Stimulated activated CD8-positive, alpha-beta memory T cell treated with anti-CD3 and anti-CD28 coated beads, Interleukin-15, amount 100 ng/mL, for 4 hours (primary cell): ENCODE results near the gene PRPS1L1.

ENCODE experiments used
- DNase-seq, 2 donors: peaks; one replicate each; pipeline ENCODE4 v3.0.0-alpha.2; 2020; ENCODE audit warnings: low read depth in 2 of 2

The PRPS1L1 gene

DNA sequence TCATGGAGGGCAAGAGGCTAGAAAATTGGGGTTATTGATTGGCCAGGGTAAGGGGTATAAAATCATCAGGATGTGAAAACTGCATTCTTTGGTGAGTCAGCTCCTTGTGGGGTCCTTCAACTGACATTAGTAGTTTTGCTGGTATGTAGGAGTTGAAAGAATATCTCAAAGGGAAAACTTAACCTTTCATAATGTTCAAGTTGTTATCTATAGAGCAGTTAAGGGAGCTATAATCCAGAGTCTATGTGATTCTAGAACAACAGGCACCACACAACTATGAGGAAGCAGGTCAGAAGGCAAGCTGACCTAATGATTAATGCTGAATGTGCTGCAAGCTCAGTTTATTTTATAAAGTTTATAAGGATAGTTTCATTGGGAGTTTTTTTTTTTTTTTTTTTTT is 13.7 kb downstream of the PRPS1L1 start:
- no peak for DNase-seq

DNA sequence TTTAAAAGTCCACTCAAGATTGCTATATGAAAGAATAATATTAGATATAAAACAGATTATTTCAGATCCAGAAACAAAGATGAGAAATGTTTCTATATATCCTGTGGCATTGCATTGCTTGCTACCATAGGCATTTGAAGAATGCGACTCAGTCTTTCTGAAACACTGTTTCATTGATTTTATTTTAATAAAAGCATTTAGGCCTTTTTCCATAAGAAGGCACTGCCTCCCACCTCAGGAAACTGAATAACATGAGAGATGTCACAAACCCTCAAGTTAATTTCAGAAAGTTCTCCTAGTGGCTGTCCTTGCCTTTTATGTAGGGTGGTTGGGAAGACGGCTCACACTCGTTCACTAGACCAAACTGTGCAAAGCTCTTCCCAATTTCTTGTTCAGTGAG is 23.3 kb downstream of the PRPS1L1 start:
- no peak for DNase-seq

DNA sequence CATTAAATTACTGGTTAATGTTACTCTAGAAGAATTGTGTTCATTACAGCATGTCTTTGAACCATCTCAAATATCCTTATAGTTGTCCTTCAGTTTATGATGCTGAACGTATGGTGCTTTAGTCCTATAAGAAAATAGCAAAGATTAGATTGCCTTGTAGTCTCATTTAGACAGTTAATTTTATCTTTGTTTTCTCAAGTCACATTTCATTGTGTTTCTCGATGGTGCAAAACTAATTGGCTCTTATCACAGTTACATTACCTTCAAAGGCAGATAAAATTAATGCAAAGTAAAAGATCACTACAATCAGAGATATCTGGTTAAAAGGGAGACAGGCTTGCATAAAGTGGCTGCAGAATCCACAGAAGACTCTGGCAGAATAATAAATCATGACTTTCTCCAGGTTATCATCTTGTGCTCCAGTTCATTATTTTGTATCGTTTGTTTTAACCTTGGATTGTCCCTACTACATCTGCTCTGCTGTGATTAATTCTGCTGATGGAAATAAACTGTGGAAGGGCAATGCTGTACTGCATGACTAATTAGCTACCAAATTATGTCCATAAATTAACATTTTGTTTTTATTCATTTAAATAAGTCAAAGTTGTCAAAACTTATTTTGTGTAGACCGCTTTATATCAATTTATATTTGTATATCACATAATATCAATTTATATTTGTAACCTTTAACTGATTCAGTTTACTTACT is 24.2 kb downstream of the PRPS1L1 start:
- no peak for DNase-seq

GRCh38 chr7:17998692-17999091 is 29.0 kb downstream of the PRPS1L1 start:
- no peak for DNase-seq

GRCh38 chr7:17996442-17997223 is 31.0 kb downstream of the PRPS1L1 start:
- DNase-seq = no peak

GRCh38 chr7:17996040-17996439 is 31.6 kb downstream of the PRPS1L1 start:
- DNase-seq = no peak

- DNase-seq = no peak
Measured at GRCh38 chr7:17994079-17994850, 33.4 kb downstream of the PRPS1L1 start.

DNA sequence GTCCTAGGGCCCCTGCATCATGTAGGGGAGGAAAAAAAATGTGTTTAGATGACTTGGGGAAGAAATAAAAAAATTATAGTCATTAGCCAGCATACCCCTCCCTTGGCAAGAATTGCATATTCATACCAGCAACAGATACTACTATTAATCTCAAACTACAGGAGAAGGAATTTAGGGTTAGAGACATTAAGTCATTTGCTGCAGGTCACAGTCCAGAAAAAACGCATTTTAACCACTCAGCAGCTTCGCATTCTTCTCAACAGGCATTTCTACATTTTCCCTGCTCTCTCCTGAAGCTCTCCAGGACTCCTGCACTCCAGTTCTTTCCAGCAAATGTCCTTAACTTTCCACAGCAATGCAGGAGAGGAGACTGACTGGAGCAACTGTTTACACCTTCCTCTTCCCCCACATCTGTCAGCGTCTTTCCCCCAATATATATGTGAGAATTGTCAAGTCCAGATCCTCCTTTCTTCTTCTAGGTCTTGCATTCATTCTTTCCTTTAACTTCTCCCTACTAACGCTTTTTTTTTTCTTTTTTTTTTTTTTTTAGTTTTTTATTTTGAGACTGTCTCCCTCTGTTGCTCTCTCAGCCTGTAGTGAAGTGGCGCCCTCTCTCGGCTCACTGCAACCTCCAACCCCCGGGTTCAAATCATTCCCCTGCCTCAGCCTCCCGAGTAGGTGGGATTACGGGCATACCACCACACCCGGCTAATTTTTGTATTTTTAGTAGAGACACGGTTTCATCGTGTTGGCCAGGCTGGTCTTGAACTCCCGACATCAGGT is 35.6 kb downstream of the PRPS1L1 start:
- no peak for DNase-seq

GRCh38 chr7:17990761-17991160 is 36.9 kb downstream of the PRPS1L1 start:
- no peak for DNase-seq

- DNase-seq = no peak
Measured at GRCh38 chr7:17989546-17989945, 38.1 kb downstream of the PRPS1L1 start.

- DNase-seq = no peak
Measured at GRCh38 chr7:17988858-17989257, 38.8 kb downstream of the PRPS1L1 start.

DNA sequence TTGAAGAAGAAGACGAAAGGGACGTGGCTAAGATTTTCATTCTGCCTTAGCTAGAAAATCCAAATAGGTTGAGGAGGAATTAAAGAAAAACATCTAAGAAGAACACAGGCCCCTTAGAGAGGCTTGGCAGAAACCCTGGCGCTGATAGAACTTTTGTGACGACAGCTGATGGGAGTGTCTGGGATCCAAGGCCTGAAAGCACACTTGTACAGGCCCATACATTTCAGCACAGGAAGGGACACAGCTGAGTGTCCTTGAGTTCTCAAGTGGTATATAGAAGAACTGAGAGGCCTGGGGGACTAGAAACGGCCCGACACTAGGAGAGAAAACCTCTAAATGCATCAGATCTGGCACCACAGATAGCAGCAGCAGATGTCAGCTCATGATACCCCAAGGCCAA is 39.5 kb downstream of the PRPS1L1 start:
- DNase-seq = no peak

DNA sequence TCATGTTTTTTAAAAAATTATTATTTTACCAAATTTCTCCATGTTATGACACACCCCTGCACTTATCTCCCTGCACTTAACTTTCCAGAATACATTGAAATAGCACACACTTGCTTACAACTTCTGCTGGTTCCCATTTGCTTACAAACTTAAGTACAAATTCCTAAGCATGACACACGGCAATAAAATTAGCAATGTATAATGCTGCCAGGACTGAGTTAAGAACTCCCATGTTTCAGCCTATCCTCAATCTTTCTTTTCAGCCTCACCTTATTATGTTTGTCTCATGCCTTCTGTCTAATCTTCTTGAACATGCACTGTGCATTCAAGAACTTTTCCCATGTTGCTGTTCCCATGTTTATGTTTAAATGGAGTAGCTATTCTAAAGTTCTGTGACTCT is 40.8 kb downstream of the PRPS1L1 start:
- no peak for DNase-seq

DNA sequence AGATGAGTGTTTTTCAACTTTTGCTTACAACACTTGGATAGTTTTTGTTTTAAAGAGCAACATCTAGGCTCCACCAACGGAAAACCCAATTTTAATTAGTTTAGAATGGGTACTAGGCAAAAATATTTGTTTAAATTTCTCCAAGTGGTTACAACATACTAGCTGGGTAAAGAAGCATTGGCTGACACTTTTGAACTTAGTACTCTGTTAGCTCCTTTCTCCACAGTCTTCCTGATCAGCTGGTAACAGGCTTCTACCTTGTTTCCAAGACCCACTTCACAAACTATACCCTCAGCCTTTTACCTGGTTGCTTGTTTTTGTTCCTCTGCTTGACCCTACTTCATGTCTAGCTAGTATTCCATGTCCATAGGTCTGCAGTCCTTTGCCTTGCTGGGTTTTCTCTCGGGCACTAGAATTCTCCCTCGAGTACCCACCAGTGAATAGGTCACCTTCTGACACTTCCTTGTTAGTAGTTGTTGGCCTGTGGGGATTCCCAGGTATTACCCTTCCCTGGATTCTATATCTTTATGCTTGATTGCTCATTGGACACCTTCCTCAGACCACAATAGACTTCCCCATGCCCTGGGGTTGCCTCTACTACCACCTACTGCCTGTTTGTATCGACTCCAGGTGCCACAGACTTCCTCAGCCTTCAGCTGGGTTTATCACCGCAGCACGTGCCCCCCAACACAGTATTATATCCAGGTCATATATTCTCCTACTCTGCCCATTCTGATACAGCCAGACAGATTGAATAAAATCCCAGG is 42.0 kb downstream of the PRPS1L1 start:
- no peak for DNase-seq

- DNase-seq = no peak
Measured at GRCh38 chr7:17984288-17984687, 43.4 kb downstream of the PRPS1L1 start.

GRCh38 chr7:17983221-17984062 is 44.2 kb downstream of the PRPS1L1 start:
- DNase-seq = no peak

GRCh38 chr7:17976952-17977351 is 50.7 kb downstream of the PRPS1L1 start:
- DNase-seq = no peak
